ENCODE results near the gene PRKCB.

Gene PRKCB

DNA sequence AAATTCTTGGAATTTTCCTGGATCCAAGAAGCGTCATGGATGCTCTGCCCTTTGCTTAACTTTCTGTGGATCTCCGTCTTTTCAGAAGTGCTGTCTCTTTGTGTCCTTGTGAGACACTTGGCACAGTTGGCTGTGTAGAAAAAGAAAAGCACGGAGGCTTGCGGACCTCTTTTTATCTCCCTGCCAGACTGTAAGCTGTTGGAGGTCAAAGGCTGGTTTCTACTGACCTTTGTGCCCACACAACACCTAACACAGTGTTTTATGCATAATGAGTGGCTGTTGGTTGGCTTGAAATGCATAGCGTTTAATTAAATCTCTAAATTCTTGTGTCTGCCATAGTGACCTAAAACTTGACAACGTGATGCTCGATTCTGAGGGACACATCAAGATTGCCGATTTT, 344.7 kb downstream of the PRKCB start:
- H3K36me3 ChIP-seq (ENCODE audit: control insufficient read depth, insufficient read depth, low read length) = no peaks in the 10 kb centered on the region
- H3K9ac ChIP-seq = no peak overlapping the region
- H3K27ac ChIP-seq = no peak overlapping the region
- no peaks in the 10 kb centered on the region for H3K79me2 ChIP-seq
- no peaks in the 10 kb centered on the region for H3K9me3 ChIP-seq (ENCODE audit: control insufficient read depth, low read length)
- TF ChIP-seq, protein P1, sequence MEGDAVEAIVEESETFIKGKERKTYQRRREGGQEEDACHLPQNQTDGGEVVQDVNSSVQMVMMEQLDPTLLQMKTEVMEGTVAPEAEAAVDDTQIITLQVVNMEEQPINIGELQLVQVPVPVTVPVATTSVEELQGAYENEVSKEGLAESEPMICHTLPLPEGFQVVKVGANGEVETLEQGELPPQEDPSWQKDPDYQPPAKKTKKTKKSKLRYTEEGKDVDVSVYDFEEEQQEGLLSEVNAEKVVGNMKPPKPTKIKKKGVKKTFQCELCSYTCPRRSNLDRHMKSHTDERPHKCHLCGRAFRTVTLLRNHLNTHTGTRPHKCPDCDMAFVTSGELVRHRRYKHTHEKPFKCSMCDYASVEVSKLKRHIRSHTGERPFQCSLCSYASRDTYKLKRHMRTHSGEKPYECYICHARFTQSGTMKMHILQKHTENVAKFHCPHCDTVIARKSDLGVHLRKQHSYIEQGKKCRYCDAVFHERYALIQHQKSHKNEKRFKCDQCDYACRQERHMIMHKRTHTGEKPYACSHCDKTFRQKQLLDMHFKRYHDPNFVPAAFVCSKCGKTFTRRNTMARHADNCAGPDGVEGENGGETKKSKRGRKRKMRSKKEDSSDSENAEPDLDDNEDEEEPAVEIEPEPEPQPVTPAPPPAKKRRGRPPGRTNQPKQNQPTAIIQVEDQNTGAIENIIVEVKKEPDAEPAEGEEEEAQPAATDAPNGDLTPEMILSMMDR (IDR thresholded peaks at IDR 0.05) = no peak
- no peak overlapping the region for H2AFZ ChIP-seq
- no peak overlapping the region for H3K4me2 ChIP-seq (ENCODE audit: low read length)
- H3K4me3 ChIP-seq (ENCODE audit: low read depth, low read length) = no peak overlapping the region
- no peaks in the 10 kb centered on the region for H3K27me3 ChIP-seq (ENCODE audit: control insufficient read depth, insufficient read depth, low read length)
- no peaks in the 10 kb centered on the region for H3K4me1 ChIP-seq

DNA sequence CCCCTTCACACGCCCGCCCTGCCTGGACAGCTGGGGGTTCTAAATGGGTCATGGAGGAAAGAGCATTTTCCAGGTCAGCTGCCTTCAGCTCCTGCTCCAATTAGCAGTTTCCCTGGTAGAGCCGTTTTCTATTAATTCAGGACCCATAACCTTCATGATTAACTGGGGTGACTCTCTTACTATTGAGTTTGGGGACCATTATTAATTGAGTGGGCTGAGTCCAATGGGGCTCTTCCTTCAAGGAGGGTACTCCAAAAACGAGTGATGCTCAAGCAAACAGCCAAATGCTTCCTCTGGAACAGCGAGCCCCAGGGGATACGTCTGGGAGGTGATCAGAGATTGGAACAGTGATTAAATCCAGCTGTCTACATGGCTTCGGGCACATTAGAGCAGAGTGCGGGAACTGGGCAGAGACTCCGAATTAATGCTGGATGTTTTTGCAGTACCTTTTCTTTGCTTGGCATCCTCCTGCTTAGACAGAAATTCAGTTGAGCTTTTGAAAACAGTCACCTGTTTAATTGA, 352.3 kb downstream of the PRKCB start:
- Histone ChIP-seq H3K4me1 (no peaks in the 10 kb centered on the region), H2AFZ (no peak overlapping the region), H3K9me3 (ENCODE audit: control insufficient read depth, low read length) (no peaks in the 10 kb centered on the region), H3K9ac (no peak overlapping the region), H3K36me3 (ENCODE audit: control insufficient read depth, insufficient read depth, low read length) (no peaks in the 10 kb centered on the region), H3K27me3 (ENCODE audit: control insufficient read depth, insufficient read depth, low read length) (no peaks in the 10 kb centered on the region), H3K27ac (no peak overlapping the region), H3K4me2 (ENCODE audit: low read length) (no peak overlapping the region), H3K79me2 (no peaks in the 10 kb centered on the region), H3K4me3 (ENCODE audit: low read depth, low read length) (no peak overlapping the region)
- TF ChIP-seq, protein P1 (IDR thresholded peaks at IDR 0.05) = no peak

DNA sequence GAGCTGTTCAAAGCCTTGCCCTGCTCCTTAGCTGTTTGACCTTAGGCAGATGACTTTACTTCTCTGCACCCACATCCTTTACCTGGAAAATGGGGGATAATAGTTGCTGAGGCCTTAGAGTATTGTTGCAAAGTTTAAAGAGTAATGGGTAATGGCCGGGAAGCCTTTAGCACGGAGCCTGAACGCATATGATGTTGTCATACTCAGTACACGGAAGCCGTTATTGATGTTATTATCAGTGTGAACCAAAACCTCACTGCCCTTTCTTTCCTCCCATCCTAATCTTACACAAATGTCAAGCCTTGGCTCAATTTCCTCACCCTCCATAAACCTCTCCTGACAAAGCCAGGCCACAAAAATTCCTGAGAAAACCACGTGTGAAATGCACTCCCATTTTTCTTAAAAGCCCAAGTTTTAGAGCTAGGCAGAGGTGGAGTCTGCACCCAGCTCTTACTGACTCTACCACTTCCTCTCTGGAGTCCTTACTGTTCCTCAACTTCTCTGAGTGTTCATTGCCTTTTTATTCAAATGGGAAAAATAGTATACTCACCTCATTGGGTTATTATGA, 353.1 kb downstream of the PRKCB start:
- H3K27me3 ChIP-seq (ENCODE audit: control insufficient read depth, insufficient read depth, low read length) = no peaks in the 10 kb centered on the region
- H3K27ac ChIP-seq = no peak overlapping the region
- no peak overlapping the region for H3K4me3 ChIP-seq (ENCODE audit: low read depth, low read length)
- H3K9ac ChIP-seq = no peak overlapping the region
- no peak overlapping the region for H2AFZ ChIP-seq
- no peak overlapping the region for H3K4me2 ChIP-seq (ENCODE audit: low read length)
- TF ChIP-seq, protein P1 (IDR thresholded peaks at IDR 0.05) = no peak
- H3K9me3 ChIP-seq (ENCODE audit: control insufficient read depth, low read length) = no peaks in the 10 kb centered on the region
- no peaks in the 10 kb centered on the region for H3K79me2 ChIP-seq
- H3K4me1 ChIP-seq = no peaks in the 10 kb centered on the region
- H3K36me3 ChIP-seq (ENCODE audit: control insufficient read depth, insufficient read depth, low read length) = no peaks in the 10 kb centered on the region

DNA sequence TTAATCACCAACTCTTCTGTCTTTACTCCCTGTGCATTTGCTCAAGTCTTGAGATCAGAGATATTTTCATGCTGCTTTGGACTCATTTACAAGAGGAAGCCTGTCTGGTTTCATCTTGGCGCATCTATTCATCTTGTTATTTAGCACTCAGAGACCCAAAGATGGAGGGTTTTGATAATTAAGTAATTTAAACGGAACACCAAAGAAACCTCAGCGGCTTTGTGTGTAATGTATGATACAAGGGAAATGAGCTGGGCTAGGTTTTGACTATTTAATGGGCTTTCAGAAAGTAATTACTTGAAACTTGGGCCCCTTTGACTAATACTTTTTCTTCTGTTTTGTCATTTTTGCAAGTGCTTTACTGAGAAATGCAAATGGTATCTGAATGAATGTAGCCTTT, 354.2 kb downstream of the PRKCB start:
- Histone ChIP-seq H2AFZ (no peak overlapping the region), H3K27me3 (ENCODE audit: control insufficient read depth, insufficient read depth, low read length) (no peaks in the 10 kb centered on the region), H3K4me2 (ENCODE audit: low read length) (no peak overlapping the region), H3K9me3 (ENCODE audit: control insufficient read depth, low read length) (no peaks in the 10 kb centered on the region), H3K79me2 (no peaks in the 10 kb centered on the region), H3K27ac (no peak overlapping the region), H3K4me1 (no peaks in the 10 kb centered on the region), H3K9ac (no peak overlapping the region), H3K36me3 (ENCODE audit: control insufficient read depth, insufficient read depth, low read length) (no peaks in the 10 kb centered on the region), H3K4me3 (ENCODE audit: low read depth, low read length) (no peak overlapping the region)
- TF ChIP-seq, protein P1 (IDR thresholded peaks at IDR 0.05) = no peak

DNA sequence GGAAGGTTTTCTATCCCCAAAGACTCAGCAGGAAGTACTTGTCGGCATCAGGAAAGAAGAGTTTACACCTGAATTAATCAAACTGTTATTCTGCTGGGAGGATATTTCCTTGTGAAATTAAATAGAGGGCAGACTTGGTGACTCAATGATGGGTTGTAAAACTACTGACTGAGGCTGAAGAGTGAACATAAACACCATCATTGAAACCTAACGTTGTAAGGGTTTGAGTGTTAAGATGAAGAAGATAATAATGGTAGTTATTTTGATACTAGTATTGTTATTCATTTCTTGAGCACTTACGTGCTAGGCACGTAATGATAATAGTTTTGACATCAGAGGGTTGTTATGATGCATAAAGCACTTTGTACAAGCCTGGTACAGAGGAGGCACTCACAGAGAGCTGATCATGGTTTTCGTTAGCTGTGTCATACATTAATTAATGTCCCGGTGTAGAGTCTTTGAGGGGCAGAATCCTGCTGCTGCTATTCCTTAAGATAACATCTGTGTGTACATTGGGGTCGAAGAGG, 356.2 kb downstream of the PRKCB start:
- Histone ChIP-seq H3K27me3 (ENCODE audit: control insufficient read depth, insufficient read depth, low read length) (no peaks in the 10 kb centered on the region), H3K27ac (no peak overlapping the region), H3K36me3 (ENCODE audit: control insufficient read depth, insufficient read depth, low read length) (no peaks in the 10 kb centered on the region), H3K9me3 (ENCODE audit: control insufficient read depth, low read length) (no peaks in the 10 kb centered on the region), H3K9ac (no peak overlapping the region), H2AFZ (no peak overlapping the region), H3K4me2 (ENCODE audit: low read length) (no peak overlapping the region), H3K4me3 (ENCODE audit: low read depth, low read length) (no peak overlapping the region), H3K79me2 (no peaks in the 10 kb centered on the region), H3K4me1 (no peaks in the 10 kb centered on the region)
- TF ChIP-seq, protein P1 (IDR thresholded peaks at IDR 0.05) = no peak

All from parathyroid adenoma (tissue), 2 donors.